Measurements from ENCODE around the gene PRSS2. TPM values are rescaled to one million over a fixed set of nuclear protein-coding genes. Genes with fewer than 3 reads are reported as not detected.

The PRSS2 gene
- 100 to 1,000 TPM in 1 of 2 donors, not detected in 1; 105 TPM for total RNA-seq

DNA sequence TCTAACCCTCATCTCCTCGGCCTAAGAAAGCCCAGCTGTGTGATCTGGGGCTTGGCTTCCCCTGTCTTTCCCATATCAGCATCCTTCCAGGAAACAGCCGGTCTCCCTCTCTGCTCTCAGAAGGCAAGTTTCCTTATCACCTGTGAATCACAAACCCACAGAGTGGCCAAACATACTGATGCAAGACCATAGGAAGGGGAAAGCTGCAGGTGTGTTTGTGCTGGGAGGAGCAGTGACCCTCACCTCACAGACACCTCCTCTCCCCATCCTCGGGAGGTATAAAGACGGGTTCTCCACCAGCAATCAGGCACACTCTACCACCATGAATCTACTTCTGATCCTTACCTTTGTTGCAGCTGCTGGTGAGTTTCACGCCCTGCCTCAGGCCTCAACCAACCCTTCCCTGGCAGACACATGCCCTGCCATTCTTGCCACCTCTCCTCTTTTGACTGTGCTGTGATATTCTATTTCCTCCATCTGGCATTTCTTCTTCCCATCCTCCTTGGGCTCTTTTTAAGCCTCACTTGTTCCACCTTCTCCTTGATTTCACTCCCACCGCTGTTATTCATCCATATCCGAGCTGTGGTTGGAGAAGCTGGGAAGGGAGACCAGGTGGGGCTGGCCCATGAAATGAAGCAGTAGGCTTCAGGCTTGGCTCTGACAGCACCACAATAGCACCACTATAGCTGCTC lies at the start of gene PRSS2:
Gene PRSS2 (plus strand): TSS at position 310 of the 692 bp plus-strand sequence. CDS start 13 bp downstream, at position 323.
- no peaks in the 10 kb centered on the region for H3K9me3 ChIP-seq
- no peaks in the 10 kb centered on the region for H3K36me3 ChIP-seq
- intact Hi-C loops (cut with DNase I), result no loop called here
- no peak within 1 kb of the TSS for H3K9ac ChIP-seq (ENCODE audit: low read depth in 2 of 2, low read length in 2 of 2)
- H3K4me3 ChIP-seq, result no peak within 1 kb of the TSS
- H3K27ac ChIP-seq, result no peak within 1 kb of the TSS
- H3K4me1 ChIP-seq, result no peaks in the 10 kb centered on the region
- DNase-seq, result no peak
- TF ChIP-seq, protein P1, sequence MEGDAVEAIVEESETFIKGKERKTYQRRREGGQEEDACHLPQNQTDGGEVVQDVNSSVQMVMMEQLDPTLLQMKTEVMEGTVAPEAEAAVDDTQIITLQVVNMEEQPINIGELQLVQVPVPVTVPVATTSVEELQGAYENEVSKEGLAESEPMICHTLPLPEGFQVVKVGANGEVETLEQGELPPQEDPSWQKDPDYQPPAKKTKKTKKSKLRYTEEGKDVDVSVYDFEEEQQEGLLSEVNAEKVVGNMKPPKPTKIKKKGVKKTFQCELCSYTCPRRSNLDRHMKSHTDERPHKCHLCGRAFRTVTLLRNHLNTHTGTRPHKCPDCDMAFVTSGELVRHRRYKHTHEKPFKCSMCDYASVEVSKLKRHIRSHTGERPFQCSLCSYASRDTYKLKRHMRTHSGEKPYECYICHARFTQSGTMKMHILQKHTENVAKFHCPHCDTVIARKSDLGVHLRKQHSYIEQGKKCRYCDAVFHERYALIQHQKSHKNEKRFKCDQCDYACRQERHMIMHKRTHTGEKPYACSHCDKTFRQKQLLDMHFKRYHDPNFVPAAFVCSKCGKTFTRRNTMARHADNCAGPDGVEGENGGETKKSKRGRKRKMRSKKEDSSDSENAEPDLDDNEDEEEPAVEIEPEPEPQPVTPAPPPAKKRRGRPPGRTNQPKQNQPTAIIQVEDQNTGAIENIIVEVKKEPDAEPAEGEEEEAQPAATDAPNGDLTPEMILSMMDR (IDR thresholded peaks at IDR 0.05), result no peak
- no peaks in the 10 kb centered on the region for H3K27me3 ChIP-seq

DNA sequence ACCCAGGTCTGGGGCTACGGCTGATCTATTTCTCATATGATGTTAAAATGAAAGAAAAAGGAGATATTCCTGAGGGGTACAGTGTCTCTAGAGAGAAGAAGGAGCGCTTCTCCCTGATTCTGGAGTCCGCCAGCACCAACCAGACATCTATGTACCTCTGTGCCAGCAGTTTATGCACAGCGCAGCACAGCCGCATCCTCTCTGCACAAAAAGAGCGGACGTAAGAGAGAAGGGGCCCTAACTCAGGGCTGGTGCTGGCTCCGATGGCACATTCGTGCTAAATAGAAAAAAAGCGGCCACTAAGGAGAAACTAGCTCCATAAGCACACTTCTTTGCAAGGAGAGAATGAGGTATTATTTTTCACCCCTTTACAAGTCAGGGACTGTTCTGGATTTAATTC lies 49.8 kb upstream of the PRSS2 start:
- H3K9ac ChIP-seq (ENCODE audit: low read depth in 2 of 2, low read length in 2 of 2), result no peak overlapping the region
- H3K4me1 ChIP-seq, result no peaks in the 10 kb centered on the region
- H3K36me3 ChIP-seq, result no peaks in the 10 kb centered on the region
- no peak overlapping the region for H3K27ac ChIP-seq
- H3K4me3 ChIP-seq, result no peak overlapping the region
- TF ChIP-seq, protein P1 (IDR thresholded peaks at IDR 0.05), result no peak
- DNase-seq, result no peak
- no peaks in the 10 kb centered on the region for H3K9me3 ChIP-seq
- intact Hi-C loops (cut with DNase I), result no loop called here
- no peaks in the 10 kb centered on the region for H3K27me3 ChIP-seq

DNA sequence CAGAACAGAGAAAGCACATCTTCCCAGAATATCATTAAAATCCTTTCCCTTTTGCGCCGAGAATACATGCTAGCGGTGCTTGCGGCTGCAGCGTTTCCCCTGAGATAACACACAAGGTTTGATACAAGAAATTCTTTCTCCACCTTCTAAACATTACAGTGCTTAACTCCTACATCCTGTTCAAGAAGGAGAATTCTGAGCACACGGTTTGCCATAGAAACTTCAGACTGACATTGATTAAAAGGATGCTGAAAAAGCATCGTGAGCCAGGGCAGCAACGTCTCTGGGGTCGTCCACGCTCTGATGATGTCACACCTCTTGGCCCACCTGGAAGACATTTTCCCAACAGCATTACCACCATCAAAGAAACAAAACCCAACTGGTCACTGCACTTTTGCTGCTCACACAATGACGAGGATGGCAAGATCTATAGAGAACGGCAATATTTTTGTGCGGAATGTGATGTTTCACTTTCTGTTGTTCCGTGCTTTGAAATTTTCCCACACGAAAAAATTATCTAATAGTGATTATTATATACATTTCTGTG lies 48.4 kb upstream of the PRSS2 start:
- TF ChIP-seq, protein P1 (IDR thresholded peaks at IDR 0.05), result no peak
- no peaks in the 10 kb centered on the region for H3K4me1 ChIP-seq
- H3K36me3 ChIP-seq, result no peaks in the 10 kb centered on the region
- no peak overlapping the region for H3K4me3 ChIP-seq
- no peak overlapping the region for H3K9ac ChIP-seq (ENCODE audit: low read depth in 2 of 2, low read length in 2 of 2)
- no peaks in the 10 kb centered on the region for H3K27me3 ChIP-seq
- no peaks in the 10 kb centered on the region for H3K9me3 ChIP-seq
- no peak for DNase-seq
- H3K27ac ChIP-seq, result no peak overlapping the region
- intact Hi-C loops (cut with DNase I), result no loop called here

DNA sequence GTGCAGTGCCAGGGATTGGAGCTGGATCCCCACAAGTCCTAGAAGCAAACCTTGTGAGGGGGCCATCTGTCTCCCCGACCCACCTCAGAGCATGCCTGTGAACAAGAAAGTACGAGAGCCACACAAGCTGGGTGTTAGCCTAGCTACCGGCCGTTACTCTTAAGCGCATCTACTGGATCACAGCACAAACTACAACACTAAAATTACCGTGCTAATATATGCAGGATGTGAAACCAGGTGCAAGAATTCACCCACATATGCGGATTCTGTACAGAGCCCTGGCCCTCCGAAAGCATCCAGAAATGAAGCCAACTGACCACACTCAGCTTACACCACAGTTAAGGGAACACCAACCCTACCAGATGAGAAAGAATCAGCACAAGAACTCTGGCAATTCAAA lies 37.5 kb upstream of the PRSS2 start:
- Histone ChIP-seq H3K9ac (ENCODE audit: low read depth in 2 of 2, low read length in 2 of 2) (no peak overlapping the region), H3K27me3 (no peaks in the 10 kb centered on the region), H3K27ac (no peak overlapping the region), H3K4me3 (no peak overlapping the region), H3K4me1 (no peaks in the 10 kb centered on the region), H3K9me3 (no peaks in the 10 kb centered on the region), H3K36me3 (no peaks in the 10 kb centered on the region)
- DNase-seq, result no peak
- intact Hi-C loops (cut with DNase I), result no loop called here
- TF ChIP-seq, protein P1 (IDR thresholded peaks at IDR 0.05), result no peak

DNA sequence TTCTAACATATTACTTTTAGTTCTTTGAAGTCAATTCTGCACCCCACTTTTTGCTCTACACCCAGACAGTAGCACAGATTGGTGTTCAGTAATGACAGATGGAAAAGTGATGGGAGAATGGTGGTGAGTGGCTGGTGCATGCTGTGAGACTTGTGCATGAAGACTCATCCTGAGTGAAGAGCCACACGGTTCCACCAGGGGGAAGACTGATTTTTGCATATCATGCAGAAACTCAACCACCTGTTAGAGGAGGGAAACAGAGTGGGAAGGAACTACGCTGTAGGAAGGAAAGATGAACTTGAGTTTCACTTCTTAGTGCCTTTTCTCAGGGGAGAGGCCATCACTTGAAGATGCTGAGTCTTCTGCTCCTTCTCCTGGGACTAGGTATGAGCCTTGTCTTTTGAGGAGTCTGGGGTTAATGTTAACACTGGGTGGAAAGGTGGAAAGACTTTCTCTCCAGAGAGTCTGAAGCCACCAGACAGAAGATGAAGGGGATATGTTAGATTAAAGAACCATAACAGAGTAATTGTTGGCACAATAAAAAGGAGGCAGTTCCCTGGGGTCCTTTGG lies 30.8 kb upstream of the PRSS2 start:
- Histone ChIP-seq H3K9me3 (no peaks in the 10 kb centered on the region), H3K4me1 (no peaks in the 10 kb centered on the region), H3K9ac (ENCODE audit: low read depth in 2 of 2, low read length in 2 of 2) (no peak overlapping the region), H3K4me3 (no peak overlapping the region), H3K36me3 (no peaks in the 10 kb centered on the region), H3K27ac (no peak overlapping the region), H3K27me3 (no peaks in the 10 kb centered on the region)
- TF ChIP-seq, protein P1 (IDR thresholded peaks at IDR 0.05), result no peak
- no peak for DNase-seq
- intact Hi-C loops (cut with DNase I), result no loop called here

Data from colonic mucosa (tissue), 4 donors.